Measurements from ENCODE around the gene VPS4A.

VPS4A gene

GRCh38 chr16:69368866-69369265 lies 57.7 kb downstream of the VPS4A start:
- no peak for DNase-seq

- no peak for DNase-seq
Observed at GRCh38 chr16:69371564-69371963, 60.4 kb downstream of the VPS4A start.

DNA sequence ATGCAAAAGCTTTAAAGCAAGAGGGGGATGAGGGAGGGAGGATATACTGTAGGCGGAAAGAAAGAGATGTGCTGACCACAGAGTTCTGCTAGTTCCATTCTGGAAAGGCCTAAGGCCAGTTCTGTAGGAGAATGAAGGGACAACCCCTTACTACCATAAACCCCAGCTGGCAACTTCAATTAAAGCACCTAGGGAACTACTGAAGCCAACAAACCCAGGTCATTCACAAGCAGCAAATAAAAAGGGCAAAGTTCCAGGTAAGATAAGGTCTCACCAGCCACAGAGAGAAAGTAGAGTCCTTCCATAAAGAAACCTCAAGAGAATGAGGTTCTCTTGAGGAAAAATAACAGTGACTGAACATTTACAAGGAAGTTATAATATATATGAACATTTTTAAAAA lies 61.9 kb downstream of the VPS4A start:
- DNase-seq = no peak

All from SHP77 (cell line).